Renal cortex interstitium (tissue), 15 donors: ENCODE results near the gene GBP1. TPM values are rescaled to one million over a fixed set of nuclear protein-coding genes. Genes with fewer than 3 reads are reported as not detected.
A peak's percentile ranks its signal among the peaks of the same experiment; 100 is the strongest.
"Not testable (repeated sequence)": the region's sequence is repeated elsewhere in the genome, so short reads cannot be mapped to it uniquely, and the experiment has no call there.

Experiments
- DNase-seq, 11 donors: peaks; one replicate each; pipeline ENCODE4 v3.0.0-alpha.2; 2013; ENCODE audit warnings: low read depth in 9 of 11, low spot score in 4 of 11; ENCODE audit errors: extremely low read depth in 1 of 11
- long read RNA-seq, 16 experiments: transcript quantifications; one replicate each; lab custom pipeline, GENCODE V29; 2026
- polyA plus RNA-seq, 3 donors: library from polyadenylated mRNA; unstranded; fragments of 120-200 nt; gene quantifications; one replicate each; pipeline ENCODE4 v1.2.1, GENCODE V29; 2013; ENCODE audit not compliant: insufficient read length in 3 of 3

GBP1 gene
- polyA plus RNA-seq, result 10 to 100 TPM in 2 of 3 donors, 1 to 10 TPM in 1; 7.7 to 18.5 (median 14.8) TPM
- long read RNA-seq, donor 1, result 0 reads
- long read RNA-seq, donor 2, partial matches to known transcripts, result 0 of 5 reads
- long read RNA-seq, donor 2, other reads (novel, unspliced or antisense), result 0 of 5 reads
- long read RNA-seq, donor 3, partial matches to known transcripts, result 0 of 4 reads
- long read RNA-seq, donor 3, other reads (novel, unspliced or antisense), result 0 of 4 reads
- long read RNA-seq, donor 4, partial matches to known transcripts, result 0 of 1 reads
- long read RNA-seq, donor 4, other reads (novel, unspliced or antisense), result 0 of 1 reads
- long read RNA-seq, donor 5, result 0 reads
- long read RNA-seq, donor 6, result 0 reads
- long read RNA-seq, donor 7, result 0 reads
- long read RNA-seq, donor 8, partial matches to known transcripts, result 0 of 3 reads
- long read RNA-seq, donor 8, other reads (novel, unspliced or antisense), result 0 of 3 reads
- long read RNA-seq, donor 9, result 0 reads
- long read RNA-seq, donor 10, partial matches to known transcripts, result 0 of 2 reads
- long read RNA-seq, donor 10, other reads (novel, unspliced or antisense), result 0 of 2 reads
- long read RNA-seq, donor 11, partial matches to known transcripts, result 0 of 1 reads
- long read RNA-seq, donor 11, other reads (novel, unspliced or antisense), result 0 of 1 reads
- long read RNA-seq, donor 12, partial matches to known transcripts, result 0 of 2 reads
- long read RNA-seq, donor 12, other reads (novel, unspliced or antisense), result 0 of 2 reads
- long read RNA-seq, donor 13, partial matches to known transcripts, result 0 of 3 reads
- long read RNA-seq, donor 13, other reads (novel, unspliced or antisense), result 0 of 3 reads
- long read RNA-seq, donor 14, partial matches to known transcripts, result 0 of 3 reads
- long read RNA-seq, donor 14, other reads (novel, unspliced or antisense), result 0 of 3 reads
- long read RNA-seq, donor 15, partial matches to known transcripts, result 0 of 1 reads
- long read RNA-seq, donor 15, other reads (novel, unspliced or antisense), result 0 of 1 reads
- long read RNA-seq, donor 16, partial matches to known transcripts, result 0 of 4 reads
- long read RNA-seq, donor 16, other reads (novel, unspliced or antisense), result 0 of 4 reads

- peak in 2 of 11 donors; percentile 25 to 51 for DNase-seq
These were observed at the start of gene GBP1 for GRCh38 chr1:89065079-89065868. Gene GBP1 (minus strand): TSS chr1:89065208. CDS start chr1:89063234, 1,974 bp downstream.

- DNase-seq, result no peak
These were observed 49.7 kb upstream of the GBP1 start for GRCh38 chr1:89114662-89115061.

GRCh38 chr1:89112871-89113613 lies 48.0 kb upstream of the GBP1 start:
- no peak for DNase-seq

- no peak for DNase-seq
These were observed 39.7 kb upstream of the GBP1 start for GRCh38 chr1:89104687-89105086.

GRCh38 chr1:89104147-89104546 lies 39.1 kb upstream of the GBP1 start:
- no peak for DNase-seq

GRCh38 chr1:89102021-89102420 lies 37.0 kb upstream of the GBP1 start:
- no peak for DNase-seq

- no peak for DNase-seq
These were observed 35.4 kb upstream of the GBP1 start for GRCh38 chr1:89100412-89100811.

GRCh38 chr1:89098857-89099256 lies 33.8 kb upstream of the GBP1 start:
- DNase-seq, result no peak

- DNase-seq, result no peak
These were observed 30.7 kb upstream of the GBP1 start for GRCh38 chr1:89095737-89096136.

GRCh38 chr1:89089962-89090361 lies 25.0 kb upstream of the GBP1 start:
- DNase-seq, result no peak

GRCh38 chr1:89088572-89088971 lies 23.6 kb upstream of the GBP1 start:
- DNase-seq, result no peak

- DNase-seq, result no peak
These were observed 22.2 kb upstream of the GBP1 start for GRCh38 chr1:89087241-89087640.

GRCh38 chr1:89085781-89086180 lies 20.8 kb upstream of the GBP1 start:
- DNase-seq, result peak in 2 of 11 donors; percentile 37 to 41

GRCh38 chr1:89081005-89081404 lies 16.0 kb upstream of the GBP1 start:
- DNase-seq, result no peak

- DNase-seq, result not testable (repeated sequence)
These were observed 15.1 kb upstream of the GBP1 start for GRCh38 chr1:89080068-89080467.

GRCh38 chr1:89072466-89073065 lies 7.6 kb upstream of the GBP1 start:
- DNase-seq, result not testable (repeated sequence)

GRCh38 chr1:89070509-89070908 lies 5.5 kb upstream of the GBP1 start:
- no peak for DNase-seq

GRCh38 chr1:89069951-89070350 lies 4.9 kb upstream of the GBP1 start:
- DNase-seq, result no peak
